CD1c-positive myeloid dendritic cell (primary cell): Measurements from ENCODE around the gene ARHGEF10L.

Source experiments
- DNase-seq: peaks from one replicate; pipeline ENCODE4 v3.0.0-alpha.2; 2016; ENCODE audit errors: extremely low spot score

The ARHGEF10L gene

DNA sequence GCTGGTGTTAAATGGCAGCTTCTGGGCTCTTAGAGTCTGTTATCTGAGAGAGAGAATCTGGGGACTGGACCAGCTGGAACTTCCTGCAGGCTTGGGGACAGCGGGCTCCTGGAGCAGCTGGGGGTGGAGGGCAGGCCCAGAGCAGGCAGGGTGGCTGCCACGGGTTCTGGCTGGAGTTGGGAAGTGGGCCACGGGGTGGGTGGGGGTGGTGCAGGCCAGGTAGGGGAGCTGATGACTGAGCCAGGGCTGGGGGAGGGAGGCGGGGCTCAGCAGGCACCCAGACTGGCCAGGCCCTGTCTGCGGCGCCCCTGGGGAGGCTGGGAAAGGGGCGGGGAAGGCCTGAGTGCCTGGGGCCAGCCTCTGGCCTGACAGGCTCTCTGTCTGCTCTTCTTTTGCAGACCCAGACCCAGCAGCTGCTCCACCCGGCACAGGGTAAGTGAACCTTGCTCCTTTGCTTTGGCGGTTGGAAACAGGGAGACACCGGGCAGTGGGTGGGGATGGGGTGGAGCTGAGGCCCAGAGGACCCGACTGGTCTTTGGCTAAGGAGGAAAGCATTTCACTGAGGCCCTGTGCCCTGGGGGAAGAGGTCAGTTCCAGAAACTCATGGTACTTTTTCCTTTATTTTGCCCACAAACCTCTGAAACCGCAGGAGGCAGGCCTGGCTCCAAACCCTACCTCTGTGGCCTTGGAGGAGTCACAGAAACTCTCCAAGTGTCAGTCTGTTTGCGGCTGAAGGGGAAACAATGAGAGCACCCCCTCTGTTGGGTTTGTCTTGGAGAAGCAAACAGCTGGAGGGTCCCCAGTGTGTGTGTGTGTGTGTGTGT lies 48.8 kb downstream of the ARHGEF10L start:
- no peak for DNase-seq

DNA sequence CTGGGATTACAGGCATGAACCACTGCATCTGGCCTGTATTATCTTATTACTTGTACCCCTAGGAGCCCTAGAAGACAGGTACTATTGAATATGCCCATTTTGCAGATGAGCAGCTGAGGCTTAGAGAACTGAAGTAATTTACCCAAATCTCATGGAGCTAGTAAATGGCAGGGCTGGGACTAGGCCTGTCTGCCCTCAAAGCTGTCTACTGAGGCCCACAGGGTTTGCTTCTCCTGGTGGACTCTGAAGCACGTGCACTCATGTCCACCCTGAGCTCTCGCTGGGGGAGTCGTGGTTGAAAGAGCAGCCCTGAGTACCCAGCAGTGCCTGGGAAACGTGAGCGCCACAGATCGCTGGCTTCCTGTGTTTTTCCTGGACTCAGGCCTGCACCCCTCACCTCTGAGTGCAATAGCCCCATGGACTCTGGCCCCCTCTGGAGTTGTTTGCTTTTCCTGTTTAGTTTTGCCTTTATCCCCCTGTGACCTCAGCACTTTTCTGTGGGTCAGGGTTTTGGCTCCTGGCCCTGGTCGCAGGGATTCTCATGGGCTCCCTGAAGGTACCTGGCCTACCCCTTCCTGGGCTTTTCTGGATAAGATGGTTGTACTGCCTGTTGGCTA lies 52.4 kb downstream of the ARHGEF10L start:
- DNase-seq, result no peak

DNA sequence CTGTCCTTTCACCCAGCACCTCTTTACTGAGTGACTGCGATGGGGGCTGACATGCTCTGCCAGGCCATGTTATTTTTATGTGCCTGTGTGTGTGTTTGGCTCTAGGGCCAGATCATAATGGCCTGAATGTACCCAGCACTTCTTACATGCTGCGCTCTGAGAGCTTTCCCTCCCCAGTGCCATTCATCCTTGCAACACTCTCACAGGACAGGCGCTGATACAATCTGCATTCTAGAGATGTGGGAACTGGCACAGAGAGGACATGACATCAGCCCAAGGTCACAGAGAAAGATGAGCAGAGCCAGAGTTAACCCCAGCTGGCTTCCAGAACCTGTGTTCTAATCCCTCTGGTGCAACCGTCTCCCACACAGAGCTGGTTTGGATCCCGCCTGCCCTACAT lies 54.5 kb downstream of the ARHGEF10L start:
- no peak for DNase-seq

DNA sequence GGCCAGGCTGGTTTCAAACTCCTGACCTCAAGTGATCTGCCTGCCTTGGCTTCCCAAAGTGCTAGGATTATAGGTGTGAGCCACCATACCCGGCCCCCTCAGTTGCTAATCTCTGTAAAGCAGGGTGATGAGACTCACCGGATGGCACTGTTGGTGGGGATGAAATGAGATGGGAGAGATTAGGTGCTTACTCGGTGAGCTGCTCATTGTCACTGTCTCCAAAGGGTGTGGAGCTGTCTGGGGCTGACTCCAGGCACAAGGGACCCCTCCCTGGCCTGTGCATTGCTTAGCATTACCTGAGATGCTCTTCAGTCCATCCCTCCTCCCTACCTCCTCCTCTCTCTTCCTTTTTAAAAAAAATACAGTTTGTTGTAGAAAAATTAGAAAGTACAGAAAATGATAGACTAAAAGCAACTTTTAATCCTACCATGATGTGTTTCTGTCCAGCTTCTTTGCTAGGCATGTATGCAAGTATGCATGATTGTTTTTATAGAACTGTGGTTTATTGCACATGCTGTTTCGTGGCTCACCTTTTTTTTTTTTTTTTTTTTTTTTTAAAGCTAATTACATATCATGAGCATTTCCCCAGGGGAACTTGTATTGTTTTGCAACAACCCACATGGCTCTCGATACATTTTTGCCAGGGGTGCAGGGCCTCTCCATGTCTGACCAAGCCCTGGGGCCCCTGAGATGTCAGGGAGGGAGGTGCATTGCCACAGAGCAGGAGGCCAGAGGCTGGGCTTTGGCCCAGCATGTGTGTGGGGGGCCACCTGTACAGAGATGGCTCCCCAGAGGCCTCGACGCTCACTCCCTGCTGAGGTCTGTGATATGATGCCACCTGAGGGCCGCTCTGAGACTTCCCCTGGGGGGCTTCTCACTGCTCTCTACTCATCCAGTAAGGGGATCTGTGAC lies 55.4 kb downstream of the ARHGEF10L start:
- DNase-seq, result no peak

DNA sequence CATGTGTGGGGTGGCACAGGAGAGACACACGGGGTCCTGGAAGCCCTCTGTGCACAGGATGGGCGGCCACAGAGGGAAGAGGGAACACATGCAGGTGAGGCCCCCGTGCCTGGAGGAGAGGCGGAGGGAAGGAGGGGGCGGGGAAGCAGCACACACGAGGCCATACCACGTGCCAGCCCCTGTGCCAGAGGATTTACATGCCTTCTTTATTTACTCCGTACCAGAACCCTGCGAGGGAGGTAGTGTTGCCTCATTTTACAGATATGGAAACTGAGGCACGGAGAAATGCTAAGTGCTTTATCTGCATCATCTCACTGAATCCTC lies 56.1 kb downstream of the ARHGEF10L start:
- no peak for DNase-seq

DNA sequence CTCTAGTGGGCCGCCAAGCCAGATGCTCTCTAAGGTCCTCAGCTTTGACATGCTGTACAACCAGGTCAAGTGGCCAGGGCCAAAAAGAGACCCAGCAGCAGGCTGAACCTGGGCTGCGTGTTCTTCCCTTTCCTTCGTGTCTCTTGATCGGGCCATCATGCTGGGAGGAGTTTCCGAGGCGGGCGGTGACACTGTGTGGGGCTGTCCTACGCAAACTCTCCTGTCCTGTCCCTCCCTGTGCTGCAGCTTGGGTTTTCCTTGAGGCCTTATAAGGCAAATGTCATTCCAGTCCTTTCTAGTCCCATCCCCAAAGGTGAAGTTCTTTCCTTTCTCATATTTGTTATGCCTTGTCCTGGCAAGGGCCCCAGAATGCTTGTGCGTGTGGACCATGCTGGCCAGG lies 56.7 kb downstream of the ARHGEF10L start:
- no peak for DNase-seq

DNA sequence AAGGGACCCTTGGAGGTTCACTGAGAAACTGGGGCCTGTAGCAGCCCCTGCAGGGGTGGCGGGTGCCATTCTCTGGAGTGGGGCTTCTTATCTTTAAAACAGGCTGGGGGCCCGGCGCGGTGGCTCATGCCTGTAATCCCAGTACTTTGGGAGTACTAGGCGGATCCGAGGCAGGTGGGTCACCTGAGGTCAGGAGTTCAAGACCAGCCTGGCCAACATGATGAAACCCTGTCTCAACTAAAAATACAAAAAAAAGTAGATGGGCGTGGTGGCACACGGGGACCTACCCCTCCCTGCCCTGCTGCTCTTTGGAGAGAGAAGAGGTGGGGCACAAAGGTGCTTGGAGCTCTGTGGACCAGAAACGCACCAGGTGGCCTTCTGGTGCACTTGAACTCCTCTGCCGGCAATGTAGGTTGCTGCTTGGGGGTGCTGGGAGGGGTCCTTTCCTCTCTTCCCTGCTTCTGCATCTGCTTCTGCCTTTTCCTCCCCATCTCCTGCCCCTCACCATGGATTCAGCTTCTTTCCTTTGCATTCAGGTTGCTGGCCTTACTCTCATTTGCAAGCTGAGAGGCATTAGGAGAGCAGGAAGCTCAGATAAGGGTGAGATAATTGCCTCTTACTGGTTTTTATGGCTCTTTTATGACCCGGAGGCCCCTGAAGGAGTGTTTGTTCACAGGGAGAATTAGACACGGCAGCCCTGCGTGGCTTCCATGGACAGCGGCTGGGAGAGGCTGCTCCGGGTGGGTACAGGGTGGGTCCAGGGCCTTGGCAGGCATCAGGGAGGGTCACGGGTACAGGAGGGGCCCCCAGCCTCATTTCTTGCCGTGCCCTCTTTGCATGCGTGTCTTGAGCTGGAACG lies 57.4 kb downstream of the ARHGEF10L start:
- DNase-seq, result no peak

DNA sequence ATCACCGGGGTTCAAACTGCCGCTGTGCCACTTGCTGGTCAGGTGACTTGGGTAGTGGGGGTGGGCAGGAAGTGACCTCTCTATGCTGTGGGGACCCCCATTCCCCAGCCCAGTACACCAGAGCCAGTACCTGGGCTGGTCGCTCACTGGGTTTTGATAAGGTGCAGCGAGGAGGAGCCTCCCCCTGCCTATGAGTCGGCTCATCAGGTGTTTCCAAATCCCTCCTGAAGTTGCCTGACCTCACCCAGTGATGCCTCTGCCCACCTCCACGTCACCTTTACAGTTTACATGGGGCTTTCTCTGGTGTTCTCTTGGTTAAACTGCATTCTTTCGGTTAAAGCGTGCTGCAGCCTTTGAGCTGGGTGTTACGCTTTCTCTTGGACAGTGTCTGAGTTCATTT lies 58.2 kb downstream of the ARHGEF10L start:
- DNase-seq, result no peak

DNA sequence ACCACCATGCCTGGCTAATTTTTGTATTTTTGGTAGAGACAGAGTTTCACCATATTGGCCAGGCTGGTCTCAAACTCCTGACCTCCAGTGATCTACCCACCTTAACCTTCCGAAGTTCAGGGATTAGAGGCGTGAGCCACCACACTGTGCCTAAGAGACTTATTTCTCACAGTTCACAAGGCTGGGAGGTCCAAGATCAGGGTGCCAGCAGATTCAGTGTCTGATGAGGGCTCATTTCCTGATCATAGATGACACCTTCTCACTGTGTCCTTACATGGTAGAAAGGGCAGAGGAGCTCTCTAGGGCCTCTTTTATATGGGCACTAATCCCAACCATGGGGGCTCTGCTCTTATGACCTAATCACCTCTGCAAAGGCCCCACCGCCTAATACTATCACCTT lies 58.8 kb downstream of the ARHGEF10L start:
- DNase-seq, result no peak

DNA sequence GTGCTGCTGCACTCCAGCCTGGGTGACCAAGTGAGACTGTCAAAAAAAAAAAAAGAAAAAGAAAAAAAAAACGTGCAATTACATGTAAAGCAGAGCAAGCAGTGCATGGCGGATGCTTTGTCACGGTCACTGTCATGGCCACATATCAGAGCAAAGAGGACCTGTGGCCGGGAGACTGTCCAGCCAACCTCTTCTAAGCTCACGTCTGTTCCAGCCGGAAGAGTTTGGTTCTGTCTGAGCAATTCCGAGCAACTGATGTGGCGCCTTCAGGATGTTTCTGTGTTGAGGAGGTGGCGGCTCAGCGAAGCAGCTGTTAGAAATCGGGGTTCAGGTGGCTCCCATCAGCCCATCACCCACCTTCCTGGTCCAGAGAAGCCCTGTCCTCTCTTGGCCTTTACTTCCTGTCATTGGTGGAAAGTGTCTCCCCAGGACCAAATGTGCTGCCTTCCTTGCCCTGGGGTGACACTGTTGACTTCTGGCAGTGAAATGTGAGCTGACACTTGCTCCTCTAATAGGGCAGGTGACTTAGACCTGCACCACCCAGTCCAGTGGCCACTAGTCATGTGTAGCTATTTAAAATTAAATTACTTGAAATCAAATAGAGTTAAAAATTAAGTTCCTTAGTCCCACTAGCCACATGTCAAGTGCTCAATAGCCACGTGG lies 59.9 kb downstream of the ARHGEF10L start:
- DNase-seq, result no peak

DNA sequence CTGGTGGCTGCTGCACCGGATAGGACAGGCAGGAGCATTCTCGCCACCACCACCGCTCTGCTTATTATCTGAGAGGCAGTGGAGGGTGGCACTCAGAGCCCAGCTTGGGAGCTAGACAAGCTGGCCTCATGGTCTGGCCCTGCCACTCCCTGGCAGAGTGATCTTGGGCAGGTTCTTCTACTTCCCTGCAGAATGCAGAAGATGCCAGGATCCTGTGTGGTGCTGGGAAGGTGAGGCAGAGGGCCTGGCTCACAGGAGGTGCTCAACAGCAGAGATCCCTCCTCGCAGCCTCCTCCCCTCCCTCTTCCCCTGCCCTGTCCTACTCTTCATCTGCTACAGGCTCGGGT lies 60.4 kb downstream of the ARHGEF10L start:
- DNase-seq, result no peak

DNA sequence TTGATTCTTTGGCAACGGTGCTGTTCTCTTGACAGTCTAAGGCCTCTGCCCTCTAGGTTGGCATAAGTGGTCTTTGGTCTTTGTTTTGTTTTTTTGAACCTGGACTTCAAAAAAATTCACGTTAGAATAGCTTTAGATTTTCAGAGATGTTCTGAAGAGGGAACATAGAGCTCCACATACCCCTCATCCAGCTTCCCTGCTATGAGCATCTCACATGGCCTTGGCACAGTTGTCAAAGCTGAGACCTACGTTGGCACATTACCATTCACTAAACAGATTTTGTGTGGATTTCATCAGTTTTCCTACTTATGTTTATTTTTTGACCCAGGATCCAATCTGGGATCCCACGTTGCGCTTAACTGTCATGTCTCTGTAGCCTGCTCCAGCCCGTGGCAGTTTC lies 60.8 kb downstream of the ARHGEF10L start:
- DNase-seq, result no peak

DNA sequence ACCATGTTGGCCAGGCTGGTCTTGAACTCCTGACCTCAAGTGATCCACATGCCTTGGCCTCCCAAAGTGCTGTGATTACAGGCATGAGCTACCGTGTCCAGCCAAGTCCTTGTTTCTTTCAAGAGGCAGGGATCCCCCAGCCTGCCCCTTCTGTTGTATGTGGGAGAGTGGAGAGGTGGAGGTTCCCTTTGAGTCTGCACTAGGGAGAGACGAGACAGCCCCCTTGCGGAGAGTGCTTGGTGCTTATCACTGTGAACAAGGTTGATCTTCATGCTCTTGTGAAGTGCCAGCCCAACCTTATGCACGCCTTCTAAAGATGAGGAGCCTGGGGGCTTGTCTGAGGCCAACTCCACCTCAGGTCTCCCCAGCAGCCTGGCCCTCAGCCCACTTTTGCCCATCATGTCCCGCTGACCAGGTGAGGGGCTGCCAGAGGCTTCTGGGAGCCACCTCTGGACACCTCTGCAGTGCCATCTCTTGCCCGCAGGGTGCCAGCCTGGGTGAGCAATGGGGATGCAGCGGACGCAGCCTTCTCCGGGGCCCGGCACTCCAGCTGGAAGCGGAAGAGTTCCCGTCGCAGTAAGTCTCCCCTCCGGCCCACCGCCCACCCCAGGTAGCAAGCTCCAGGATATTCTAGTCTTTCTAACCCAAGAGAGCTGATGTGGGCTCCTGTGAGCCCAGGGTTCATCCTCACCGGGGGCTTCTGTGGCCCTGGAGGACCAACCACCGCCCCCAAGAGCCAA lies 62.3 kb downstream of the ARHGEF10L start:
- no peak for DNase-seq

DNA sequence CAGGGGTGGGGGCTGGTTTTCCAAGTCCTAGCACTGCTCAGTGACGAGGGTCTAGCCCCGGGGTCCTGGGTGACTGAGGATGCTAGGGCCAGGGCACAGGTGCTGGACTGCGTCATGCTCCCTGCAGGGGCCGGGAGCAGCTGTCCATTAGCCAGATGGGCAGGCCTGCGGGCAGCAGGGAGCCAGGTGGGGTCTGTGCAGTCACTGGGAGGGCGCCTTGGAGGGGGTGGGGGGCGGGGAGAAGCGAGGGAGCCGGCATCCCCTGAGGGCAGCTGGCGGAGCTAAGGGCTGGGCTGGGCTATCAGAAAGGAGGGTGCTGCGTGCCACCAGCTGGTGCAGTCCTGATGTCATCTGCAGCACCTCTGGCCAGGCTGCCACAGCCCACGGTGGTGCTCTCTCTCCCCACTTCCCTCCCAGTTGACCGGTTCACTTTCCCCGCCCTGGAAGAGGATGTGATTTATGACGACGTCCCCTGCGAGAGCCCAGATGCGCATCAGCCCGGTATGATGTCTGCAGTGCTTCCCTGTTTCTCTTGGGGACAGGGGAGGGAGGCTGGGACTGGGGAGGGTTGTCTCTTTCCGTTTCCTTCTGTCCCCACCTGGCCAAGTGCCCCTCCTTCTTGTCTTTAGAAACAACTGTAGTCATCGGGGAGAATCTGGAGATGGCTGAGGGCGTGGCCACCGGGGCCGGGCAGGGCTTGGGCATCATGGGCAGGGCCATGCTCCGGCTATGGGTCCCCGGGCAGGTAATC lies 63.8 kb downstream of the ARHGEF10L start:
- DNase-seq, result peak; percentile 86

DNA sequence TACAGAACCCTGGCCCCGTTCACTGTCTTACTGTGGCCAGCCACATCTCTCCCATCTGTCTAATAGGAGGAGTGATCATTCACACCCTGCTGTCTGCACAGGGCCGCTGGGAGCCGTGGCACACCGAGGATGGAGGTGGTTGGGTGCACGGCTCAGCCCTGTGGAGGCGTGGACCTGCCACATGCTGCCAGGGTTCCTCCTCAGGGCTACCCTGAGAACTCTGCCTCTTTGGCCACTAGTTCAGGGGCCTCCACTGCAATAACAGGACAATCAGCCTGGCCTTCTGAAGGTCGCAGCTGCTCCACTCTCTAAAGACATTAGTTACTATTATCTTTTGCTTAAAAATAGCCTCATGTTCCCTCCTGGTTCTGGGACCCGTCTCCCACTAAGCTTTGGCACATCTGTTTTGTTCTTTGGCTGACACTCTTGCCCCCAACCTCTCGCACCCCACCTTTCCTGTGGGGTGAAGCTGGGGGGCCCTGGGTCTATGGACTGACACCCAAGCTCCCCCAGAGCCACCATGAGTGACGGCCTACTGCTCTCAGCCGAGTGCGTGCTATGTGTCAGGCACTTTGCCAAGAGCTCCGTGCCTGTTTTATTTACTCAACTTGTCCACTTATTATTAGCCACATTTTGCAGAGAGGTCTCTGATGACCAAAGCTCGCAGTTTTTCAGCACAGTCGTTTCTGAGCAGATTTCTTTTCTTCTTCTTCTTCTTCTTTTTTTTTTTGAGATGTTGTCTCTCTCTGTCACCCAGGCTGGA lies 66.3 kb downstream of the ARHGEF10L start:
- no peak for DNase-seq

DNA sequence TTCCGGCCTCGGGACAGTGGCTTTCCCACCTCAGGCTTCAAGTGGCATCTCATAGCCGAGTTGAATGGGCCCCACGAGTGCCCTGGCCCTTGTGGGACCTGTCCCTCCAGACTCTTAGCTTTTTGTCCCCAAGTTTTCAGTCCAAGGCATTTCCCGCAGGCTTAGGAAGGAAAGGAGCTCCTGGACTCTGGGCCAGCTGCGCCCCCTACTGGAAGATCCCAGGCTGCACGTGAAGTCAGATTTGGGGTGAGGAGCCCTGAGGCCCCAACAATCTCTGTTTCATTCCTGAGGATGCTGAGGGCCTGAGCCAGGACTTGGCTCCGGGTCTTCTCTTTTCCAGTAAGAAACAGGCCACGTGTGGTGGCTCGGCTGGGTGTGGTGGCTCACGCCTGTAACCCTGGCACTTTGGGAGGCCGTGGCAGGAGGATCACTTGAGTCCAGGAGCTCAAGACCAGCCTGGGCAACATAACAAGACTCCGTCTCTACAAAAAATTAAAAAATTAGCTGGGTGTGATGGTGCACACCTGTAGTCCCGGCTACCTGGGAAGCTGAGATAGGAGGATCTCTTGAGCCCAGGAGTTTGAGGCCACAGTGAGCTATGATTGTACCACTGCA lies 67.4 kb downstream of the ARHGEF10L start:
- peak; percentile 84 for DNase-seq

DNA sequence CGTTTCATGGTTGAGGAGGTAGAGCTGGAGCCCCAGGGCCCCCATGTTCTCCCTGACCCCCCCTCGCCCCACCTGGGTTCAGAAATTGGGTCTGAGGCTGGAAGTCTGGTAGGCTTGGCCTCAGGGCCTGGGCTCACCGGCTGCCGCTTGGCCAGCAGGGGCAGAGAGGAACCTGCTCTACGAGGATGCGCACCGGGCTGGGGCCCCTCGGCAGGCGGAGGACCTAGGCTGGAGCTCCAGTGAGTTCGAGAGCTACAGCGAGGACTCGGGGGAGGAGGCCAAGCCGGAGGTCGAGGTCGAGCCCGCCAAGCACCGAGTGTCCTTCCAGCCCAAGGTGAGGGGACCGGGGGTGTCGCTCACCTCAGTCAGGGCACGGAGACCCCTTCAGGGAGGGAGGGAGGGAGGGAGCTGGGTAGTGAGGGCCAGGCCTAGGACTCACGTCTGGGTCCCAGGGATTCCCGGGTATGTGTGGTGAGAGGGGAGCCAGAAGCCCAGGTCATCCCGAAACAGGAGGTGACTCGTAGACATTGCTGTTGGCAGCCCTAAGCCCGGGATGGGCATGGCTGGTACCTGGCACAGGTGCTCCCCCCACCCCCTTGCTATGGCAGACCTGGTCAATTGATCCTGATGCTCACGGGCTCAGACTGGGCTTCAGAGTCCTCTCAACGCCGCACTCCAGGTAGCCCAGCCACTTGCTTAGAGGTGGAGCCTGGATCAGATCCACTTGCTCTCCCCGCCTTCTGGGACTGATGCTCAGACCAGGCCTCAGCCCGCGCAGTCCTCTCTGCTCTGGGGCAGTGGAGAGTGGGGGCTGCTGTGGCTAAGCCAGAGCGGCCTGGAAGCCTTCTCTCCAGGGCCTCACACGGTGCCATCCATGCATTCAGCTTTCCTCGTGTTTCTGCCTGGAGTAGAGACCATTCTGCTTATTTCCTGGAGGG lies 68.4 kb downstream of the ARHGEF10L start:
- DNase-seq, result no peak

DNA sequence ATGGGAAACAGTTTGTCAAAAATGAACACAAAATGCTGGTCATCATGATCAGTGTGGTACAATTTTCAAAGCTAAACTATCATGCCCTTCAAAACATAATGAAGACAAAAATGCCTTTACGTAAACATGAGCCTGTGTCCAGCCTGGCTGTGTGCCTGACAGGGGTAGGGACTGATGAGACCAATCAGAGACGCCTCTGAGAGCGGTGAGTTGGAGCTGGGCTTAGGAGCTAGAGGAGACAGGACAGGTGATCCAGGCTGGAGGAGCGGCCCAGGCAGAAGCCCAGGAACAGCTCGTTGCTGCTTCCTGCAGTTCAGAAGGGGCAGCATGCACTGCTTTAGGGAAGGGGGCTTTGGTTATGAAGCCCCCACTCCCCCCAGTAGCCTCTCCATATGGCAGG lies 70.0 kb downstream of the ARHGEF10L start:
- DNase-seq, result no peak
